Measurements from ENCODE around the gene PLCH2.

DNA sequence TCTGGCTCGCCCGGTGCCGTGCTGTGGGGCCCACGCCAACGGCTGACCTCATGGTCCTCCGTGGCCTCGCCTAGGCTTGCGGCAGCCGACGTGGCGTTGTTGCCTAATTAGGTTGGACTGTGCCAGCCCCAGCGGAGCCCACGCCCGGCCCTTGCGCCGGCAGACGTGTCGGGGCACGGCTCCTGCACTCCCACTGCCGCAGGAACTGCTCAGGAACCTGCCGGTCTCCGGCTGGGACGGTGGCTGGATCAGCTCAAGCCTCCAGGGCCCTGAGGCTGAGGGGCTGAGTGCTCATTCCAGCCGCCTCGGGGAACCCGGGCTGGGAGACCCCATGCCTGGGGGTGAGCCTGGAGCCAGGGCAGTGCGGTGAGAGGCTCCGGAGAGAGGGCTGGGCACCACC, 47.6 kb upstream of the PLCH2 start:
- TF ChIP-seq GATA2 (IDR thresholded peaks at IDR 0.05; ENCODE audit: low read depth, low read length): no peak
- TF ChIP-seq GATA3 (IDR thresholded peaks at IDR 0.05; ENCODE audit: low read depth, low read length): no peak

Measured in SH-SY5Y (cell line).